GM18526 (cell line): ENCODE results near the gene HOTAIR.

ENCODE experiments used
- POLR2A ChIP-seq: IDR thresholded peaks from 3 replicates; pipeline ENCODE4 v1.6.1; 2011; ENCODE audit not compliant: insufficient read length; ENCODE audit errors: extremely low read depth

Gene HOTAIR

DNA sequence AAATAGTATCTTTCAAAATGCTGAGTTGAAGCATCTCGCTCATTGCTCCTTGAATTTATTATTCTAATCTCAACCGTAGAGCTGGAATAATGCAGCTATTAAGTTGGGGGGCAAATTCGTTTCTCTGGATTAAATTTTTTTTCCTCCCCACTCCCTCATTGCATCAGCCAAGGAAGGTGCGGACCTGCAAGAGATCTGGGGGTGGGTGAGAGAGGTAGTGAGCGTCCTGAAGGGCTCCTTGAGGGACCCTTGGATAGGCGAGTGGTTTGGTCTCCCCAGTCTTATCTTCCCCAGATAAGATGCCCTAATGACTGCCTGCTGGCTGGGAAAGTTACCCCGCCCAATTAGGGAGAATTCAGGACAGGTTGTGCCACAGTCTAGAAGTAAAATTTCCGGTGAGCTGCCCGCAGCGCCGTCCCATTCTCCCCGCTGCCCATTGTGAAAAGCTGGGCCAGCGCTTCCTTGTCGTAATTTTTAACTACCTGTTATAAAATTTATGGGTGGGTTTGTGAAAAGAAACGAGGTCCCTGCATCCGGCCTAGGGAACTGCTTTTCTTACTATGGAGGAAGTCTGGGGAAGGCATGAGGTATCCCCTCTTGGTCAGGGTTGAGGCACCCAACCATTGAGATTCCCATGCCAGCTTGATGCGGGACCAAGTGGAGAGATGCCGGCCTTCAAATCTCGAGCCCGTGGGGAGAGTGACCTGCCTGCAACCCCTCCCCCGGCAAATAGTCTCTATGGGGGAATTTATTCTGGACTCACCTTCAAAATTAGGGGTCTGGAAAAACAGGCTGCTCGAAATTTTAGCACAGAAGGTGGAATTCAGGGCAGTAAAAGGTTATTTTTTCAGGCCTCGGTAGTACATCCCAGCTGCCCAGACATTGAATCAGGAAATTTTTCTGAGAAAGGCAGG lies 40.5 kb upstream of the HOTAIR start:
- no peak for TF ChIP-seq POLR2A

DNA sequence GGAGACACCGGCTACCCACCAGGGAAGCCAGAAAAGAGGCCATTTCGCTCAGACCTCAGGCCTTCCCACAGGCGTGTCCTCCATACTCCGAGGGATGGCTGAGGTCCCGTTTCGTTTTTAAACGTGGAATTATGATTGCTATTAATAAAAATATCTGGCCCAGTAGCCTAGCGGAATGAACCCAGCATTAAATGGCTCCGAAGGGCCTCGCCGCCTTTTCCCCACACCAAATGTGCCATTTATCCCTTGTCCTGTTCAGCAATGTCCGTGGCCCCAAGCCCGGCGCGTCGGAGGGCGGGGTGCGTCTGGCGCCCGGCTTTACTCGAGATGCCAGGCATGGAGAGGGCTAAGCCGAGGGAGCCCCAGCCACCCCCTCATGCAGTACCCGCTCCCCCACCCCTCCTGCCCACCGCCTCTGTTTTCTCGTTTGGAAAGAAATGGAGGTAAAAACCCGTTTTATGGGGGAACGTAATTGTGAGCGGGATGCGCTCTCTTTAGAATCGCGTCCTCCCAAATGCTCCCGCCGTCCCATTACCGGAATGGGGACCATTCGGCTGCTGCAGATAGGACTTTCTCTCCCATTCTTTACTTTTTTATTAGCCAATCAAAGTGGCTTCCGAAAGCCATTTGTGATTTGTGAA lies 39.7 kb upstream of the HOTAIR start:
- TF ChIP-seq POLR2A, result no peak

DNA sequence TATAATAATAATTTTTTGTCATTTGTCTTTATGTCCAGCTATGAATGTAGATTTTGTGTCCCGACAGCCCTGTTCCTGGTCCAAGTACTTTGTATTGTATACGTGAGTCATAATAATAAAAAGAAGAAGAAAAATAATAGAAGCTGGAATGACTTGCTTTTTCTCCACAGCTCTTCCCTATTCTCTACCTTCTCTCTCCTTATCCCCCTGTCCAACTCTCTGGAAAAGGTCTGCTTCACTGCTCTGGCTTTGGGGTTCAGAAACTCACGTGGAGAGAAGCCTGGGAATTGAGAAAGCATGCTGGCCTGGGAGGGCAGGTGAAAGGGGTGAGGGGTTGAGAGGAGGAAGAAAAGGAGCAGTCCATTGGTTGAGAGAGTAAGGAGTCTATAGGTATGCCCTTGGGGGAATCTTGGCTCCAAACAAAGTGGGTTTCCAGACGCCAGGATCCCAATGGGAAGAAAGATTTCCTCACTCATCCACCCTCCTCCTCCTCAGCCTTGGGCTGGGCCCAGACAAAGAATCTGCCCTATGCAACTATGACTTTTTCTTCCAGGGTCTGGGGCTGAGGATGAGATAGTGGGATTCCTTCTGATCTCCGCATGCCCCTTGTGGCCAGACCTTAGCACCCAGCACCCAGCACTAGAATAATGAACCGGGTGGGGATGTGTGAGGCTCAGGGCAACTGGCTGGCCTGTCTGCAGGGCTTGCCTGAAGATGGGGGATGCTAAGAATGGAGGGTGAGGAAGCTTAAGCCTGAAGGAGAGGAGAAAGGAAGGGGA lies 38.1 kb upstream of the HOTAIR start:
- TF ChIP-seq POLR2A, result no peak

DNA sequence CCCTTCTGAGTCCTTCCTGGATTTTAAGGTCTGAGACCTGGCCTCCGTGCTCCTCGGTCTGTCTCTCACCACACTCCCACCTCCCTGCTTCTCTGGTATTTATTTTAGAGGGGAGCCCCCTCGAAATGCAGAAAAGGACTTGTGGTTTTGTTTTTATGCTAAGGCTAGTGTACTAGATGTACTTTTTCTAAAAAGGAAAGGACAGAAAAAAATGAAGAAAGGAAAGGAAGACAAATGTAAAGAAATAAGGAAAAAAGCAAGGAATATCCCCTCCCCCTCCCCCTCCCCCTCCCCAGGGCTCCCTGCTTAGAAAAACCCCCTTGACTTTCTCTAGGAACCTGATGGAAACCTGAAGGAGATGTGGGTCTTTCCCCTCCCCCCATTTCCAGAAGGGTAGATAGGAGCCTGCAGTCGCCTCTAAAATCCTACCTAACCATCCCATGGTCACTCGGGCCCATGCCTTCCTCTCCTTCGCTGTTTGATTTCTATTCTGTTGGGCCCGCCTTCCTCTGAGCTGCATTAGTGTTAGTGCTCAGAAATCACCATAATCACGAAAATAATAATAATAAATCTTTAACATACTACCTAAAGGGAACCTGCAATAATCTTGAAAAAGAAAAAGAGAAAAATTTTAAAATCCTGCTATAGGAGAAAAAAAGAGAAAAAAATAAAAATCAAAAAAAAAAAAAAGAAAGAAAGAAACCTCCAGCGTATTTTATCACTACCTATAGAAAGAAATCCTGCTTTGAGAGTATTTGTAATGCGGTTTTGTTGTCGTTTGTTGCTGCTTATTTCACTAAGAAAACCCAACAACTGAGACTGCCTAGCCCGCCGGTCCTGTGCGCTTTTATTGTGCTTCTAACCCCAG lies 37.1 kb upstream of the HOTAIR start:
- no peak for TF ChIP-seq POLR2A

DNA sequence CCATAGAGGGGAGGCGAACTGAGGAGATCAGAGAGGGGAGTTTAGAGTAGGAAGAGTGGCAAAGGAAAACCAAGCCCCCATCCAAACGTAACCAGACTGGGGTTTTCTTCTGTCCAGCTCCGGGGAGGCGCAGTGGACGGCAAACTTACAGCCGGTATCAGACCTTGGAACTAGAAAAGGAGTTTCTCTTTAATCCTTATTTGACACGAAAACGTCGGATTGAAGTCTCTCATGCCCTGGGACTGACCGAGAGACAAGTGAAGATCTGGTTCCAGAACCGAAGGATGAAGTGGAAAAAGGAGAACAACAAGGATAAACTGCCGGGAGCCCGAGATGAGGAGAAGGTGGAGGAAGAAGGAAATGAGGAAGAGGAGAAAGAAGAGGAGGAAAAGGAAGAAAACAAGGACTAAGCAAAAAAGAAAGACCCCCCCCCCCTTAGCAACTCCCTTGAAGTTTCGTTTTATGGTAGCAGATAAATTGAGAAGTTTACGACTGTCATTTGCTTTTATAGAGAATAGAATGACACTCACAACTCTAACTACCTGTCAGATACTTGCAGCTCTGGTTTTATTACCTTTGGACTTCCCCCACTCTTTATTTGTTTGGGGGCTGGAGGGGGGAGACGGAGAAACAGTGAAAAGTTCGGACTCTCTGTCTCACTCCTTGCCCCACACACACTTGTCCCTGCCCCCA lies 36.4 kb upstream of the HOTAIR start:
- no peak for TF ChIP-seq POLR2A

DNA sequence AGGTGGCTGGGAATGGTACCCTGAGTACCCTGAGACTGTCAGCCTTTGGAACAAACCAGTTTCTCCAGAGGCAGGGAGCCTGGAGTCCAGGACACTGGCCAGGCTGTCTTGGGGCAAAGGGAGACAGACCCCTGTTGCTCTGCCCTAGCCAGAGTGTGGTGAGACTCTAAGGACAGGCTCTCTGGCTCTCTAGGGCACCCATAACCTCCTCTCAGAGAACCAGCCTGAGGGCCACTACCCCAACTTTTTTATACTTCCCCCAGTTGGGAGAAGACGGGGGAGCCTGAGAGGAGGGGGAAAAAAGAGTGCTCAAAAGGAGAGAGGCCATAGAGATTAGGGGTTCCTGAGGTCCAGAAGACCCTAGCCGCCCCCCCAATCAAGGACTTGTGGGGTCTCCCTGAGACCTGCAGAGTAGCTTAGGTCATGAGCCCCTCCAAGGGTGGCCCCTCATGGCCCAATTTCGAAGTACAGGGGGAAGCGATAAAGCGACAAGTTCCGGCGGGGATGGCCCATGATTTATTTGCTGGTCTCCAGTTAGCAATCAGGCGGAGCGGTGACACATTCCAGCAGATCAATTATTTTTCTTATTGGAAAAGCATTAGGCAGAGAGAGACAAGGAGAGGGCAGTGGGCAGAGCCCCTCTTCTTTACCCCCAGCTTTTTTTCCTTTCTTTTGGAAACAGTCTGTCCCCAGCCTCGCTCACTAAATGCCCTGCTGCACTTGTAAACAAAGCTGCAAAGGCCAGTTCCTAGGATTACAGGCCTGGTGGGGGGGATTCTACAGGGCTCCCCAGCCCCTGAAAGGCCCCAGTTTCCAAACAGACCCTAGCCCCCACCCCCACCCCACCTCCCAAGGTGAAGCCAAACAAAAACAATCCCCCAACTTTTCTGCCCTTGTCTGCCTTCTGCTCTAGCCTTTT lies 35.6 kb upstream of the HOTAIR start:
- no peak for TF ChIP-seq POLR2A

DNA sequence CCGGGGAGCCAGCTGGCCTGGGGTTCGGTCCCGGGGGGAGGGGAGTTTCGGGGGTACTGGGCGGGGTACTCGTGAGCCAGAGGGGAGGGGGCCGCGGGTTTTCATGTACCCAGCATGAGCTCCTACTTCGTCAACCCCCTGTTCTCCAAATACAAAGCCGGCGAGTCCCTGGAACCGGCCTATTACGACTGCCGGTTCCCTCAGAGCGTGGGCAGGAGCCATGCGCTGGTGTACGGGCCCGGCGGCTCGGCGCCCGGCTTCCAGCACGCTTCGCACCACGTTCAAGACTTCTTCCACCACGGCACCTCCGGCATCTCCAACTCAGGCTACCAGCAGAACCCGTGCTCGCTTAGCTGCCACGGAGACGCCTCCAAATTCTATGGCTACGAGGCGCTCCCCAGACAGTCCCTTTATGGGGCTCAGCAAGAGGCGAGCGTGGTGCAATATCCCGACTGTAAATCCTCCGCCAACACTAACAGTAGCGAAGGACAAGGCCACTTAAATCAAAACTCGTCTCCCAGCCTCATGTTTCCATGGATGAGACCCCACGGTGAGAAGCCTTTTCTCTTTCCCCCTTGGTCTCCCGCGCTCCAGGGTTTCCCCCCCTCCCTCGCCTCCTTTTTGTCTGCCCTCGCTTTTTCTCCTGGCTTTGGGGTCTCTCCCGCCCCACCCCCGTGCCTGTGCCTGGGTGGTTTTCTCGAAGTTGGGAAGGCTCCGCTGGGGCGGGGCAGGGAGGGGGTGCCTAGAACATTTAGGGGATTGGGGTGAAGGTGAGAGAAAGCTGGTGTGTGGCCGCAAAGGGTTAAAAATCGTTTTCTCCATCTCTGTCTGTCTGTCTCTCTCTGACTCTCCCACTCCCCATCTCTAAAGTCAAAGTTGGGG lies 34.7 kb upstream of the HOTAIR start:
- no peak for TF ChIP-seq POLR2A

DNA sequence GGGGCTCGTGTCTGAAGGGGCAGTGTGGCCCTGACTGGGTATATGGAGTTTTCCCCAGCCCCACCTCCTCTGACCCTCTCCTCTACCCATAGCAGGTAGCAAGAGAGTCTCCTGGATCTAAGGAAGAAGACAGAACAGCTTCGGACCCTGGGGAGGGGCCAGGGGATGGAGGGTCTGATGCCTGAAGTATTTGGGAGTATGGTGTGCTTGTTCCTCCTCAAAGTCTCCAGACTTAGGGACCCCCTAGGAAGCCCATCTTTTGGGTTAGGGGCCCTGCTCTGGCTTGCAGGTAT lies 33.5 kb upstream of the HOTAIR start:
- TF ChIP-seq POLR2A, result no peak

DNA sequence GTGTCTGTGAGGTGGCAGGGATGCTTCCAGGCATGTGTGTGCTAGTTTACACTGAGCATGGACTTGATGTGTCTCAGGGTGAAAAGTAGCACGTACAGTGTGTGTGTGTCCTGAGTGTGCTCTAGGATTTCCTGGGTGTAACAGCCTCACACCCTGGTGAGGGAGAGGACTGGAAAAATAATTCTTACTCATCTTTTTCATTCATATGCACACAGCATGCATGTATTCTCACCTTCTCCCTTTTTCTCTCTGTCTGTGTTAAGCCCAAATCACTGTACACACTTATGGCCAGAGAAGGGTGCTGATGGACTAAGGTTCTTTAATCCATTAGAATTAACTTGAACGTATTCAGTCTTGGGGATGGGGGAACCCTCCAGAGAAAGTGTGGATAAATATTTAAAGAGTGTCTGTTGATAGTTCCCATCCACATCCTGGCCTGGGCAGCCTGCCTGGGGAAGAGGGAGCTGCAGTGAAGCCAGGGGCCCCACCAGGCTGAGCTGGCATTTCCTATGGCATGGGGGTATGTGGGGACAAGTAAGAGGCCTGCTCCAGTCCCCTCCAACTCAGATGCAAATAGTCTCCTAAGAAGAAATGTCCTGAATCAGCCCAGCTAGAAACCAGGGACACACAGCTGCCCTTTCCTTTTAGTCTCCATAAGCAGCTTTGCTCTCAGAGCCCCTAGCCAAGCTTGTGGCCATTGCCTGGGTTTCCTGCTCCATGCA lies 32.9 kb upstream of the HOTAIR start:
- no peak for TF ChIP-seq POLR2A

DNA sequence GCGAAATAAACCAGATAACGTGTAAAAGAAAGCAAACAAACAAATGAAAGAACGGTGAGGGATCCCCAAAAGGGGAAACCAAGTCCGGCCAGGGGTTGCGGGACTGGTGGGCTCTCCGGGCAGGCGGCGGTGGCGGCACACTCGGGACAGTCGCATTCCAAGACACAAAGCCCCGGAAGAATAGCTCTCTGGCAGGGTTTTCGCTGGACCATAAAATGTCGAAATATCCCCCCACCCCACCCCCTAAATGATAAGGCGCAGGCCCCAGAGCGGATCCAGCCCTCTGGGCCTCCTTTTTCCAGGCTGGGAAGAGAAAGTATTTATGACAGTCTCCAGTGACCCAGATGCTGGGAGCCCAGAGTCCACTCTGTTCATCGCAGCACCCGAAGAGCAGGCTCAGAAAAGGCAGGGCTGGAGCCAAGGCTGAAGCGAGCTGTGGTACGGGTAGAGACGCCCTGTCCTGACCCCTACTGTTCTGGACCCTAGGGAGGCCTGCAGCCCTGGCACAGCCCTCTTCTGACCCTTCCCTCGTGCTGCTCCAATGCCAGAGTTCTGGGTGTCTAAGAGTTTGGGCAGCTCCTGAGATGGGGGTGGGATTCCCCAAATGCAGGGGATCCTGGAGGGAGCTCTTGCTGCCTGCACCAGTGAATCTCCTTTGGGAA lies 31.9 kb upstream of the HOTAIR start:
- TF ChIP-seq POLR2A, result no peak

DNA sequence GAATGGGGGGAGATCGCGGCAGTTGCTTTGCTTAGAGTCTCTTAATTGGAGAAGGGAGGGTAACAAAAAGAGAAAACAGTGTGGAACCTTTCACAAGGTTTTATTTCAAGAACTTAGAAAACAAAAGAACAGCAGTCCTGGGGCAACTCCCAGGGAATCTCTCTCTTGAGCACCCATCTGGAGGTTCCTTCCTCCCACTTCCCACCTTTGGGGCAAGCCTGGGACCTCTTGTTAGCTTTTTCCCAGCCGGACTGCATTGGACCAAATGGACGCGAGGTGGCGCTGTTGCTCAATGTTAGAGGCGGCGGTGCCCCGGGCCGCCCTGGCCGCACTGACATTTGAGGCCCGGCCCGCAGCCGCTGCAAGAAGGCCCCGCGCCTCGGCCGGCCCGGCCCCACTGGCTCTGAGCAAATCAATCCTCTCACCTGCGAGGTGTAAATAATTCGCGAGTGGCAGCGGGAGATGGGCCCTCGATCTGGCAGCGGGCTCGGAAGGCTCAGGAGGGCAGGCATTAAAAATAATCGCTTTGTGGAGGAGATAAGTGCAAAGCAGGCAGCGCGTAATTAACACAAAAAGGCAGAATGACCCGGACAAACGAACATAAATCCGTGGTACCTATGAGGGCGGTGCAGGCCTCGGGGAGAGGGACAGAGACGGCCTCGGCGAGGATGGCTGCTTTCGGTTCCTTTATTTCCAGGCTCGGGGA lies 31.3 kb upstream of the HOTAIR start:
- TF ChIP-seq POLR2A, result no peak
